Stimulated activated naive B cell treated with anti-CD40 and anti-IgM and Interleukin-4, amounts not matched to agents 10 μg/mL and 1 μg/mL and 100 μg/mL, for 72 hours (primary cell): ENCODE data around the gene SURF2.
"Not testable (repeated sequence)": the region's sequence is repeated elsewhere in the genome, so short reads cannot be mapped to it uniquely, and the experiment has no call there.

ENCODE experiments used
- ATAC-seq, 2 donors: fragments of 150-1000 bp; cut with Tn5 transposase; replicated peaks; 2 replicates each; pipeline ENCODE4 v1.10.0; 2021; ENCODE audit warnings: moderate library complexity in 1 of 2
- DNase-seq: peaks from one replicate; pipeline ENCODE4 v3.0.0; 2021
- H3K27ac Mint-ChIP-seq: one replicate; pipeline ENCODE4 v1.8.0; 2022; ENCODE audit warnings: mild to moderate bottlenecking, mixed read lengths
- H3K27me3 Mint-ChIP-seq, 2 donors: one replicate each; pipeline ENCODE4 v1.8.0; 2022; ENCODE audit warnings: mixed read lengths in 2 of 2
- H3K36me3 Mint-ChIP-seq, 2 donors: one replicate each; pipeline ENCODE4 v1.8.0; 2022; ENCODE audit warnings: mixed read lengths in 2 of 2, mild to moderate bottlenecking in 1 of 2
- H3K4me1 Mint-ChIP-seq, 2 donors: one replicate each; pipeline ENCODE4 v1.8.0; 2022; ENCODE audit warnings: mixed read lengths in 2 of 2, mild to moderate bottlenecking in 1 of 2
- H3K4me3 Mint-ChIP-seq, 2 donors: one replicate each; pipeline ENCODE4 v1.8.0; 2022; ENCODE audit warnings: mild to moderate bottlenecking in 2 of 2, mixed read lengths in 2 of 2, moderate library complexity in 1 of 2
- H3K9me3 Mint-ChIP-seq, 2 donors: one replicate each; pipeline ENCODE4 v1.8.0; 2022; ENCODE audit warnings: mixed read lengths in 2 of 2, mild to moderate bottlenecking in 1 of 2

The SURF2 gene

GRCh38 chr9:133382507-133383141 is 26.3 kb downstream of the SURF2 start:
- no peak overlapping the region for H3K27ac Mint-ChIP-seq
- DNase-seq: no peak

GRCh38 chr9:133383438-133383837 is 27.1 kb downstream of the SURF2 start:
- Mint-ChIP-seq H3K27ac (no peak overlapping the region), H3K36me3 (no peaks in the 10 kb centered on the region), H3K27me3 (no peaks in the 10 kb centered on the region), H3K9me3 (no peaks in the 10 kb centered on the region), H3K4me3 (no peak overlapping the region), H3K4me1 (no peaks in the 10 kb centered on the region)
- ATAC-seq (no peak), DNase-seq (no peak)

More at GRCh38 chr9:133382507-133383141, 26.3 kb downstream of the SURF2 start:
- ATAC-seq: no peak
- Mint-ChIP-seq H3K36me3 (no peaks in the 10 kb centered on the region), H3K4me3 (no peak overlapping the region), H3K9me3 (no peaks in the 10 kb centered on the region), H3K27me3 (no peaks in the 10 kb centered on the region), H3K4me1 (no peaks in the 10 kb centered on the region)

- H3K4me3 Mint-ChIP-seq: no peak overlapping the region
- H3K9me3 Mint-ChIP-seq: no peaks in the 10 kb centered on the region
- no peak overlapping the region for H3K27ac Mint-ChIP-seq
- ATAC-seq: no peak
- no peak for DNase-seq
- no peaks in the 10 kb centered on the region for H3K4me1 Mint-ChIP-seq
- no peaks in the 10 kb centered on the region for H3K36me3 Mint-ChIP-seq
- H3K27me3 Mint-ChIP-seq: peaks cover 4 to 5% of the 10 kb centered on the region in 2 donors
Measured at GRCh38 chr9:133384736-133385321, 28.5 kb downstream of the SURF2 start.

GRCh38 chr9:133385452-133385851 is 29.1 kb downstream of the SURF2 start:
- H3K9me3 Mint-ChIP-seq: no peaks in the 10 kb centered on the region
- H3K36me3 Mint-ChIP-seq: no peaks in the 10 kb centered on the region
- no peak overlapping the region for H3K4me3 Mint-ChIP-seq
- H3K27ac Mint-ChIP-seq: no peak overlapping the region
- DNase-seq: no peak
- peaks cover 10 to 11% of the 10 kb centered on the region in 2 donors for H3K27me3 Mint-ChIP-seq
- ATAC-seq: no peak
- H3K4me1 Mint-ChIP-seq: no peaks in the 10 kb centered on the region

GRCh38 chr9:133386338-133386737 is 30.0 kb downstream of the SURF2 start:
- DNase-seq (no peak), ATAC-seq (no peak)
- Mint-ChIP-seq H3K9me3 (no peaks in the 10 kb centered on the region), H3K27me3 (peaks cover 15 to 16% of the 10 kb centered on the region in 2 donors), H3K4me1 (no peaks in the 10 kb centered on the region), H3K36me3 (no peaks in the 10 kb centered on the region), H3K27ac (no peak overlapping the region), H3K4me3 (no peak overlapping the region)

- ATAC-seq (no peak), DNase-seq (no peak)
- Mint-ChIP-seq H3K27ac (no peak overlapping the region), H3K9me3 (no peaks in the 10 kb centered on the region), H3K27me3 (peaks cover 15 to 16% of the 10 kb centered on the region in 2 donors), H3K36me3 (no peaks in the 10 kb centered on the region), H3K4me3 (no peak overlapping the region), H3K4me1 (no peaks in the 10 kb centered on the region)
Measured at GRCh38 chr9:133387680-133388079, 31.3 kb downstream of the SURF2 start.

GRCh38 chr9:133389025-133389557 is 32.7 kb downstream of the SURF2 start:
- DNase-seq (no peak), ATAC-seq (no peak)
- H3K4me1 Mint-ChIP-seq: no peaks in the 10 kb centered on the region
- no peaks in the 10 kb centered on the region for H3K9me3 Mint-ChIP-seq
- H3K4me3 Mint-ChIP-seq: no peak overlapping the region
- H3K27ac Mint-ChIP-seq: no peak overlapping the region
- peaks cover 19 to 25% of the 10 kb centered on the region in 2 donors for H3K27me3 Mint-ChIP-seq
- H3K36me3 Mint-ChIP-seq: no peaks in the 10 kb centered on the region

- no peak overlapping the region for H3K4me3 Mint-ChIP-seq
- no peak overlapping the region for H3K27ac Mint-ChIP-seq
- ATAC-seq: no peak
- H3K36me3 Mint-ChIP-seq: no peaks in the 10 kb centered on the region
- peaks cover 22 to 30% of the 10 kb centered on the region in 2 donors for H3K27me3 Mint-ChIP-seq
- DNase-seq: no peak
- H3K9me3 Mint-ChIP-seq: no peaks in the 10 kb centered on the region
- H3K4me1 Mint-ChIP-seq: no peaks in the 10 kb centered on the region
Measured at GRCh38 chr9:133389562-133389961, 33.2 kb downstream of the SURF2 start.

GRCh38 chr9:133390713-133391112 is 34.4 kb downstream of the SURF2 start:
- no peaks in the 10 kb centered on the region for H3K36me3 Mint-ChIP-seq
- ATAC-seq (no peak), DNase-seq (no peak)
- no peak overlapping the region for H3K27ac Mint-ChIP-seq
- no peaks in the 10 kb centered on the region for H3K9me3 Mint-ChIP-seq
- H3K27me3 Mint-ChIP-seq: peaks cover 25 to 30% of the 10 kb centered on the region in 2 donors
- no peak overlapping the region for H3K4me3 Mint-ChIP-seq
- no peaks in the 10 kb centered on the region for H3K4me1 Mint-ChIP-seq

- not testable (repeated sequence) for ATAC-seq
Measured at GRCh38 chr9:133391449-133391848, 35.1 kb downstream of the SURF2 start.

GRCh38 chr9:133392308-133392707 is 36.0 kb downstream of the SURF2 start:
- peaks cover 25 to 30% of the 10 kb centered on the region in 2 donors for H3K27me3 Mint-ChIP-seq
- not testable (repeated sequence) for H3K36me3 Mint-ChIP-seq, H3K4me1 Mint-ChIP-seq, DNase-seq, H3K27ac Mint-ChIP-seq, H3K9me3 Mint-ChIP-seq, ATAC-seq, H3K4me3 Mint-ChIP-seq

More at GRCh38 chr9:133391449-133391848, 35.1 kb downstream of the SURF2 start:
- H3K4me3 Mint-ChIP-seq, DNase-seq, H3K36me3 Mint-ChIP-seq, H3K27ac Mint-ChIP-seq, H3K9me3 Mint-ChIP-seq, H3K4me1 Mint-ChIP-seq: not testable (repeated sequence)
- H3K27me3 Mint-ChIP-seq: peaks cover 25 to 30% of the 10 kb centered on the region in 2 donors

- Mint-ChIP-seq H3K4me1 (no peaks in the 10 kb centered on the region), H3K27me3 (peaks cover 25 to 30% of the 10 kb centered on the region in 2 donors), H3K9me3 (no peaks in the 10 kb centered on the region), H3K4me3 (no peak overlapping the region), H3K27ac (no peak overlapping the region), H3K36me3 (no peaks in the 10 kb centered on the region)
- DNase-seq (no peak), ATAC-seq (no peak)
Measured at GRCh38 chr9:133393399-133393798, 37.0 kb downstream of the SURF2 start.

GRCh38 chr9:133394687-133395271 is 38.4 kb downstream of the SURF2 start:
- Mint-ChIP-seq H3K27ac (no peak overlapping the region), H3K36me3 (no peaks in the 10 kb centered on the region), H3K4me1 (no peaks in the 10 kb centered on the region), H3K4me3 (no peak overlapping the region), H3K27me3 (peaks cover 21 to 27% of the 10 kb centered on the region in 2 donors), H3K9me3 (no peaks in the 10 kb centered on the region)
- ATAC-seq (no peak), DNase-seq (no peak)

GRCh38 chr9:133396952-133397351 is 40.6 kb downstream of the SURF2 start:
- peaks cover 10 to 14% of the 10 kb centered on the region in 2 donors for H3K27me3 Mint-ChIP-seq
- no peak overlapping the region for H3K27ac Mint-ChIP-seq
- H3K36me3 Mint-ChIP-seq: peaks cover 3 to 6% of the 10 kb centered on the region in 2 donors
- DNase-seq: no peak
- H3K4me3 Mint-ChIP-seq: no peak overlapping the region
- peak in 1 of 2 donors; percentile 35 for ATAC-seq
- H3K9me3 Mint-ChIP-seq: no peaks in the 10 kb centered on the region
- peaks cover 0 to 3% of the 10 kb centered on the region in 2 donors for H3K4me1 Mint-ChIP-seq

GRCh38 chr9:133397370-133397769 is 41.0 kb downstream of the SURF2 start:
- Mint-ChIP-seq H3K4me3 (no peak overlapping the region), H3K27me3 (peaks cover 10 to 14% of the 10 kb centered on the region in 2 donors), H3K36me3 (peaks cover 5 to 10% of the 10 kb centered on the region in 2 donors), H3K27ac (no peak overlapping the region), H3K9me3 (no peaks in the 10 kb centered on the region), H3K4me1 (peaks cover 0 to 5% of the 10 kb centered on the region in 2 donors)
- no peak for DNase-seq
- ATAC-seq: no peak
